Measurements from ENCODE around the gene DISC1. TPM values are rescaled to one million over a fixed set of nuclear protein-coding genes. Genes with fewer than 3 reads are reported as not detected.

Gene DISC1
- total RNA-seq, 1 donor from 2014 or later: 4.7 TPM

DNA sequence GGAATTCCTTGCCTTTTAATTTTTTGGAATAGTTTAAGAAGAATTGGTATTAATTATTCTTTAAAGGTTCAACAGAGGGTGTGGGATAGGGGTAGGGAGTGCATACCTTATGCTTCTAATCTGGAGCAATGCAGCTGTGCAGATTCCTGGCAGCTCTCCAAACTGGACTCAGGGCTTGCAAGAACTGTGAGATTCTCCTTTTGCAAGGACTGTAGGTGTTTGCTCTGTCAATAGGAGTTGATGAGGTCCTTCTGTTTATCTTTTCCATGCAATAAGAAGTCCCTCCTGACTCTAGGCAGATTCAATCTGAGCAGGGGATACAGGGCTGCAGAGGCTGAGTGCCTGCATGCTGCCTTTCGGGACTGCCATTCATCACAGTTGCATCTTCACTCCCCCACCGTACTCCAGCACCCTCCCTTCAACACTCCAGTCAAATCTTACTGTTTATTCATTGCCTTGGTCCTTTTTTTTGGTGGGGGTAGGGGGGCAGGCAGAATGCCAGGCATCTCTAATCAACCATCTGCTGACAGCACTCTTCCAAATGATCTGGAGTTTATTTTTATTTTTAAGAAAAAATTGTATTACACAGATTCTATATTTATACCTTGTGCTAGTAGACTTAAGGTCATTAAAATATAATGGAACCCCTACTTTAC, 122.3 kb downstream of the DISC1 start:
- peaks cover 7% of the 10 kb centered on the region for H3K9me3 Mint-ChIP-seq
- DNase-seq (ENCODE audit: extremely low spot score, unreplicated experiment): no peak

DNA sequence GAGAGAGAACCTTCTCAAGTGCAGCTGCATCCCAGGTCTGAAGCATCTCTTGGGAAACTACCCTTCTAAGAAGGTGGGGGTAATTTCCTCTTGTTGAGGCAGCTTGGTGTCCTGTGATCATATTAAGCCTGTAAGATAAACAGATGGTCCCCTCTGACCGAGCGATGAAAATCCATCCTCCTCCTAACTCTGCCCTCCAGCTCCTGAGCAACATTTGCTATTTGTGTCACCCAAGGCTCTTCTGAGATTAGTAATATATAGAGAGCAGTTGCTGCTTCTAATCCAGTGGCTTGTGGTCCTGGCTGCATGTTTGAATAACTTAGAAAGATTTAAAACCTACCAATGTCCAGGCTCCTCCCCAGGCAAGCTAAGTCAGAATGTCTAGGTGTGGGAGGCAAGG, 123.7 kb downstream of the DISC1 start:
- DNase-seq (ENCODE audit: extremely low spot score, unreplicated experiment): no peak
- Mint-ChIP-seq H3K27ac (no peak overlapping the region), H3K9me3 (peaks cover 7% of the 10 kb centered on the region), H3K4me1 (ENCODE audit: unreplicated experiment) (no peaks in the 10 kb centered on the region), H3K36me3 (peaks cover 18% of the 10 kb centered on the region), H3K27me3 (no peaks in the 10 kb centered on the region), H3K4me3 (no peak overlapping the region)
- TF ChIP-seq, protein P1, sequence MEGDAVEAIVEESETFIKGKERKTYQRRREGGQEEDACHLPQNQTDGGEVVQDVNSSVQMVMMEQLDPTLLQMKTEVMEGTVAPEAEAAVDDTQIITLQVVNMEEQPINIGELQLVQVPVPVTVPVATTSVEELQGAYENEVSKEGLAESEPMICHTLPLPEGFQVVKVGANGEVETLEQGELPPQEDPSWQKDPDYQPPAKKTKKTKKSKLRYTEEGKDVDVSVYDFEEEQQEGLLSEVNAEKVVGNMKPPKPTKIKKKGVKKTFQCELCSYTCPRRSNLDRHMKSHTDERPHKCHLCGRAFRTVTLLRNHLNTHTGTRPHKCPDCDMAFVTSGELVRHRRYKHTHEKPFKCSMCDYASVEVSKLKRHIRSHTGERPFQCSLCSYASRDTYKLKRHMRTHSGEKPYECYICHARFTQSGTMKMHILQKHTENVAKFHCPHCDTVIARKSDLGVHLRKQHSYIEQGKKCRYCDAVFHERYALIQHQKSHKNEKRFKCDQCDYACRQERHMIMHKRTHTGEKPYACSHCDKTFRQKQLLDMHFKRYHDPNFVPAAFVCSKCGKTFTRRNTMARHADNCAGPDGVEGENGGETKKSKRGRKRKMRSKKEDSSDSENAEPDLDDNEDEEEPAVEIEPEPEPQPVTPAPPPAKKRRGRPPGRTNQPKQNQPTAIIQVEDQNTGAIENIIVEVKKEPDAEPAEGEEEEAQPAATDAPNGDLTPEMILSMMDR (conservative IDR thresholded peaks at IDR 0.05): no peak

More for the DNA sequence above, 122.3 kb downstream of the DISC1 start:
- H3K4me3 Mint-ChIP-seq: no peak overlapping the region
- H3K27ac Mint-ChIP-seq: no peak overlapping the region
- TF ChIP-seq, protein P1 (conservative IDR thresholded peaks at IDR 0.05): no peak
- H3K27me3 Mint-ChIP-seq: no peaks in the 10 kb centered on the region
- peaks cover 15% of the 10 kb centered on the region for H3K36me3 Mint-ChIP-seq
- peaks cover 4% of the 10 kb centered on the region for H3K4me1 Mint-ChIP-seq (ENCODE audit: unreplicated experiment)

DNA sequence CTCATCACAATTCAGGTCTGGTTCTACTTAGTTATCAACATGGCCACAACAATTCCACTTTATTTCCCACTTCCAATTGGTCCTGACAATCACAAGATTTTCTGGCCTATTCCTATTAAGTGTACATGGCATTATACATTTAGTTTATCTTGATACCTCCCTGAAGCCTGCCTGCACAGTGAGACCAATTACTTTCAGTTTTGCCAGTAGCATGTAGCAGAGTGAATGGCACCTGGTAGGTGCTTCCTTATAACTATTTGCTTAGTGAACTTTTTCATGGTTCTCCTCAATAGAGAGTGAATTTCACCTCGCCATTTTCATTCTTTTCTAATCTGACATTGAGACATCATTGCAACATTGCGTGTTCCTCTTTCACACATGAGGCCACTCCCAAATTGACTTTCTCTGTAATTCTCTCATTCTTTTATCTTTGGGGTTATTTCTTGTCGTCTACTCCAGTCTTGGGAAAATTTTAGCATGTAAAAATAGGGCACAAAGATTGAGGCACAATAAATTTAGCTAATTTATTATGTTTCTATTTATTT, 124.3 kb downstream of the DISC1 start:
- H3K27me3 Mint-ChIP-seq: no peaks in the 10 kb centered on the region
- H3K27ac Mint-ChIP-seq: no peak overlapping the region

DNA sequence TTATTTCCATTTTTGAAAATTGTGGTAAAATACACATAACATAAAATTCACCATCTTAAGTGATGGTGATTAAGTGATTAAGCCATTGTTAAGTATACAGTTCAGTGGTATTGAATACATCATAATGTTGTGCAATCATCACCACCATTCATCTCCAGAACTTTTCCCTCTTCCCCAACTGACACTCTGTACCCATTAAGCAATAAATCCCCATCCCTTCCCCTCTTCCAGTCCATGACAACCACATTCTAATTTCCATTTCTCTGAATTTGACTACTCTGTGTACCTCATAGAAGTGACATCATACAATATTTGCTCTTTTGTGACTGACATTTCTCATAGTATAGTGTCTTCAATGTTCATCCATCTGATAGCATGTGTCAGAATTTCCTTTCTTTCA, 124.8 kb downstream of the DISC1 start:
- TF ChIP-seq, protein P1 (conservative IDR thresholded peaks at IDR 0.05): no peak
- Mint-ChIP-seq H3K27me3 (no peaks in the 10 kb centered on the region), H3K36me3 (peaks cover 18% of the 10 kb centered on the region)

More for the DNA sequence above, 124.3 kb downstream of the DISC1 start:
- peaks cover 7% of the 10 kb centered on the region for H3K9me3 Mint-ChIP-seq
- no peak overlapping the region for H3K4me3 Mint-ChIP-seq
- peaks cover 18% of the 10 kb centered on the region for H3K36me3 Mint-ChIP-seq
- DNase-seq (ENCODE audit: extremely low spot score, unreplicated experiment): no peak
- TF ChIP-seq, protein P1 (conservative IDR thresholded peaks at IDR 0.05): no peak
- H3K4me1 Mint-ChIP-seq (ENCODE audit: unreplicated experiment): no peaks in the 10 kb centered on the region

DNA sequence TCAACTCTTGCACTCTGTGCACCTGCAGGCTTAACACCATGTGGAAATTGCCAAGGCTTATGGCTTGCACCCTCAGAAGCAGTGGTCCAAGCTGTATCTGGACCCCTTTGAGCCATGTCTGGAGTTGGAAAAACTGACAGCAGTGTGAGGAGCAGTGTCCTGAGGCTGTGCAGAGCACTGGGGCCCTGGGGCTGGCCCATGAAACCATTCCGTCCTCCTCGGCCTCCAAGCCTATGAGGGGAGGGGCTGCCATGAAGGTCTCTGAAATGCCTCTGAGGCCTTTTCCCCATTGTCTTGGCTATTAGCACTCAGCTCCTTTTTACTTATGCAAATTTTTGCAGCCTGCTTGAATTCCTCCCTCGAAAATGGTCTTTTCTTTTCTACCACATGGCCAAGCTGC, 126.7 kb downstream of the DISC1 start:
- H3K36me3 Mint-ChIP-seq: peaks cover 18% of the 10 kb centered on the region
- H3K27ac Mint-ChIP-seq: no peak overlapping the region
- H3K4me3 Mint-ChIP-seq: no peak overlapping the region
- no peaks in the 10 kb centered on the region for H3K4me1 Mint-ChIP-seq (ENCODE audit: unreplicated experiment)
- TF ChIP-seq, protein P1 (conservative IDR thresholded peaks at IDR 0.05): no peak
- DNase-seq (ENCODE audit: extremely low spot score, unreplicated experiment): no peak
- no peaks in the 10 kb centered on the region for H3K27me3 Mint-ChIP-seq
- peaks cover 7% of the 10 kb centered on the region for H3K9me3 Mint-ChIP-seq

More for the DNA sequence above, 124.8 kb downstream of the DISC1 start:
- H3K4me3 Mint-ChIP-seq: no peak overlapping the region
- H3K27ac Mint-ChIP-seq: no peak overlapping the region
- no peak for DNase-seq (ENCODE audit: extremely low spot score, unreplicated experiment)
- H3K4me1 Mint-ChIP-seq (ENCODE audit: unreplicated experiment): no peaks in the 10 kb centered on the region
- peaks cover 7% of the 10 kb centered on the region for H3K9me3 Mint-ChIP-seq
